DND-41 (cell line): ENCODE results near the gene ADGRB3.

Experiments used
- EZH2 ChIP-seq: IDR thresholded peaks from 3 replicates; pipeline ENCODE4 v1.6.1; 2012; ENCODE audit warnings: borderline replicate concordance, low read depth, mild to moderate bottlenecking, moderate library complexity, low read length, inconsistent platforms; ENCODE audit not compliant: severe bottlenecking
- TF ChIP-seq, protein P1 (sequence below): IDR thresholded peaks from 2 replicates; pipeline ENCODE4 v1.5.1; 2012; ENCODE audit warnings: borderline replicate concordance, low read length, moderate library complexity, mild to moderate bottlenecking; ENCODE audit not compliant: poor library complexity, severe bottlenecking; ENCODE audit errors: extremely low read depth

DNA sequence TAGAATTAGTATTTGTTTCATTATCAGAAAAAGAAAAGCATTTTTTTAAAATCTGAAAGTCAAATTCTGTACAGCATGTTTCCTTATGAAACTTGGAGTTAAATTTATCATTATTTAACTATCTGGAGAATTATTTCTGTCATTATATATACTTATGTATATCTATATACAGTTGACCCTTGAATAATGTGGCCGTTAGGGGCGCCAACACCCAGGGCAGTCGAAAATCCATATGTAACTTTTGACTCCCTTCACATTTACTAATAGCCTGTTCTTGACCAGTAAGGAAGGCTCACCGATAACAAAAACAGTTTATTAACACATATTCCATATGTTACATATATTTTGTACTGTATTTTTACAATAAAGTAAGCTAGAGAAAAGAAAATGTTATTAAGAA is 341.2 kb downstream of the ADGRB3 start:
- TF ChIP-seq, protein P1, sequence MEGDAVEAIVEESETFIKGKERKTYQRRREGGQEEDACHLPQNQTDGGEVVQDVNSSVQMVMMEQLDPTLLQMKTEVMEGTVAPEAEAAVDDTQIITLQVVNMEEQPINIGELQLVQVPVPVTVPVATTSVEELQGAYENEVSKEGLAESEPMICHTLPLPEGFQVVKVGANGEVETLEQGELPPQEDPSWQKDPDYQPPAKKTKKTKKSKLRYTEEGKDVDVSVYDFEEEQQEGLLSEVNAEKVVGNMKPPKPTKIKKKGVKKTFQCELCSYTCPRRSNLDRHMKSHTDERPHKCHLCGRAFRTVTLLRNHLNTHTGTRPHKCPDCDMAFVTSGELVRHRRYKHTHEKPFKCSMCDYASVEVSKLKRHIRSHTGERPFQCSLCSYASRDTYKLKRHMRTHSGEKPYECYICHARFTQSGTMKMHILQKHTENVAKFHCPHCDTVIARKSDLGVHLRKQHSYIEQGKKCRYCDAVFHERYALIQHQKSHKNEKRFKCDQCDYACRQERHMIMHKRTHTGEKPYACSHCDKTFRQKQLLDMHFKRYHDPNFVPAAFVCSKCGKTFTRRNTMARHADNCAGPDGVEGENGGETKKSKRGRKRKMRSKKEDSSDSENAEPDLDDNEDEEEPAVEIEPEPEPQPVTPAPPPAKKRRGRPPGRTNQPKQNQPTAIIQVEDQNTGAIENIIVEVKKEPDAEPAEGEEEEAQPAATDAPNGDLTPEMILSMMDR = no peak
- no peak for TF ChIP-seq EZH2
